Keratinocyte (primary cell): ENCODE measurements around the gene CHL1. TPM values are rescaled to one million over a fixed set of nuclear protein-coding genes. Genes with fewer than 3 reads are reported as not detected.

Source experiments
- DNase-seq: peaks from one replicate; pipeline ENCODE4 v3.0.0-alpha.2; 2011; ENCODE audit warnings: low read depth, missing footprints, low spot score
- FAIRE-seq: peaks from 2 replicates; lab custom pipeline; 2011; peaks lifted over from hg19 to GRCh38; lab: Jason Lieb, UNC
- H2AFZ ChIP-seq: 2 replicates; pipeline ENCODE4 v1.6.0; 2012; ENCODE audit warnings: low read length, control low read depth, inconsistent platforms; ENCODE audit not compliant: control insufficient read depth
- H3K27ac ChIP-seq: 2 replicates; pipeline ENCODE4 v1.5.1; 2011; ENCODE audit warnings: low read length; ENCODE audit not compliant: control insufficient read depth, insufficient read depth
- H3K27me3 ChIP-seq: 3 replicates; pipeline ENCODE4 v1.6.0; 2011; ENCODE audit warnings: low read length; ENCODE audit not compliant: control insufficient read depth, insufficient read depth; ENCODE audit errors: extremely low read depth
- H3K36me3 ChIP-seq, 2 experiments: 2 replicates in 1 of 2; 3 replicates in 1 of 2; pipeline ENCODE4 v1.5.1; 2011; ENCODE audit warnings: low read length in 2 of 2, mild to moderate bottlenecking in 1 of 2; ENCODE audit not compliant: control insufficient read depth in 2 of 2, insufficient read depth in 2 of 2; ENCODE audit errors: extremely low read depth in 1 of 2
- H3K4me1 ChIP-seq: 3 replicates; pipeline ENCODE4 v1.5.1; 2011; ENCODE audit warnings: low read length; ENCODE audit not compliant: control insufficient read depth, insufficient read depth; ENCODE audit errors: extremely low read depth
- H3K4me2 ChIP-seq: 3 replicates; pipeline ENCODE4 v1.6.0; 2011; ENCODE audit warnings: low read depth, low read length; ENCODE audit not compliant: control insufficient read depth, insufficient read depth; ENCODE audit errors: extremely low read depth
- H3K4me3 ChIP-seq, 3 experiments: fragments of 200-600 bp in 1 of 3; sonication (generic) in 1 of 3; 2 replicates in 2 of 3; 3 replicates in 1 of 3; pipeline ENCODE4 v1.5.1; 2011 to 2016; ENCODE audit warnings: low read length in 3 of 3, mild to moderate bottlenecking in 3 of 3, control low read depth in 2 of 3, inconsistent platforms in 1 of 3, low read depth in 1 of 3, mixed read lengths in 1 of 3, mixed run types in 1 of 3, moderate library complexity in 1 of 3; ENCODE audit not compliant: control insufficient read depth in 2 of 3, insufficient read depth in 2 of 3; ENCODE audit errors: extremely low read depth in 1 of 3
- H3K79me2 ChIP-seq: 2 replicates; pipeline ENCODE4 v1.6.0; 2012; ENCODE audit warnings: low read length; ENCODE audit not compliant: control insufficient read depth, insufficient read depth
- H3K9ac ChIP-seq: 3 replicates; pipeline ENCODE4 v1.6.0; 2011; ENCODE audit warnings: low read length; ENCODE audit not compliant: control insufficient read depth, insufficient read depth; ENCODE audit errors: extremely low read depth
- H3K9me1 ChIP-seq: 3 replicates; pipeline ENCODE4 v1.6.0; 2011; ENCODE audit warnings: low read length; ENCODE audit not compliant: control insufficient read depth, insufficient read depth; ENCODE audit errors: extremely low read depth
- H3K9me3 ChIP-seq: 2 replicates; pipeline ENCODE4 v1.5.1; 2012; ENCODE audit warnings: low read depth, low read length; ENCODE audit not compliant: control insufficient read depth
- H4K20me1 ChIP-seq: 3 replicates; pipeline ENCODE4 v1.6.0; 2011; ENCODE audit warnings: low read length; ENCODE audit not compliant: control insufficient read depth, insufficient read depth; ENCODE audit errors: extremely low read depth
- EZH2 ChIP-seq: IDR thresholded peaks from one replicate; pipeline ENCODE4 v1.6.1; 2012; ENCODE audit warnings: inconsistent platforms, mild to moderate bottlenecking, low read length, moderate library complexity
- dilution Hi-C: fragments of 300-500 bp; cut with MboI; formaldehyde crosslinking; loops from one replicate; pipeline ENCODE4 v1.7.0; 2020; ENCODE audit warnings: low sequenced_read_pairs; ENCODE audit not compliant: extremely low pct_ligation_motif_present
- polyA plus RNA-seq, 5 experiments: library from polyadenylated mRNA; depleted of rRNA in 3 of 5; stranded (reverse) in 3 of 5; stranded (forward) in 1 of 5; unstranded in 1 of 5; fragments of >200 nt; gene quantifications; 1 replicate in 1 of 5; 2 replicates in 3 of 5; 3 replicates in 1 of 5; pipeline versions ENCODE4 v1.2.1 to v1.2.3, GENCODE V29; 2011 to 2012; ENCODE audit warnings: missing spikeins in 2 of 5, low read depth in 1 of 5, low replicate concordance in 1 of 5
- TF ChIP-seq, protein P1 (sequence below), 3 experiments: IDR thresholded peaks in 1 of 3; conservative IDR thresholded peaks in 1 of 3; optimal IDR thresholded peaks in 1 of 3; 2 replicates in 2 of 3; 3 replicates in 1 of 3; pipeline versions ENCODE3 to v1.5.1; 2011; ENCODE audit warnings: low read length in 3 of 3, mild to moderate bottlenecking in 3 of 3, moderate library complexity in 2 of 3, control low read depth in 1 of 3, inconsistent platforms in 1 of 3; ENCODE audit not compliant: insufficient read depth in 2 of 3; ENCODE audit errors: extremely low read depth in 1 of 3

CHL1 gene
- polyA plus RNA-seq, 1 donor (not counting 4 experiments of a cell fraction or from before 2014, with no cell fraction given): 0.04 TPM

DNA sequence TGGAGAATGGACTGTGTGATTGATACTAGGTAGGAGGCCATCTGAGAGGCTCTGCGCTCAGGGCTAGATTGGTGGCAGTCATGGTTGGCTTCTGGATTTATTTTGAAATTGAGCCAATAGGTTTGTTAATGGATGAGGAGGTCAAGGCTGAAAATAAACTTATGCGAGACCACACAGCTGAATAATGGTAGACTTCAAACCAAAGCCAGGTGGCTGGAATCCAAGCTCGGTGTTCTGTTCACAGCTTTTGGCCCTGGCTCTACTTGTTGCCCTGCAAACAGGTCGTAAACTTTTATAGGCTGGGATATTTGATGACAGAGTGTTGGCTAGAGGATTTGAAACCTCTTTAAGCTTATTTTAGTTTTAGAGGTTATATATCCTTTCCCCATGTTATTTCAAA, 160.4 kb downstream of the CHL1 start:
- no peak overlapping the region for H3K4me3 ChIP-seq
- dilution Hi-C loops: no loop called here
- DNase-seq: no peak
- TF ChIP-seq, protein P1, sequence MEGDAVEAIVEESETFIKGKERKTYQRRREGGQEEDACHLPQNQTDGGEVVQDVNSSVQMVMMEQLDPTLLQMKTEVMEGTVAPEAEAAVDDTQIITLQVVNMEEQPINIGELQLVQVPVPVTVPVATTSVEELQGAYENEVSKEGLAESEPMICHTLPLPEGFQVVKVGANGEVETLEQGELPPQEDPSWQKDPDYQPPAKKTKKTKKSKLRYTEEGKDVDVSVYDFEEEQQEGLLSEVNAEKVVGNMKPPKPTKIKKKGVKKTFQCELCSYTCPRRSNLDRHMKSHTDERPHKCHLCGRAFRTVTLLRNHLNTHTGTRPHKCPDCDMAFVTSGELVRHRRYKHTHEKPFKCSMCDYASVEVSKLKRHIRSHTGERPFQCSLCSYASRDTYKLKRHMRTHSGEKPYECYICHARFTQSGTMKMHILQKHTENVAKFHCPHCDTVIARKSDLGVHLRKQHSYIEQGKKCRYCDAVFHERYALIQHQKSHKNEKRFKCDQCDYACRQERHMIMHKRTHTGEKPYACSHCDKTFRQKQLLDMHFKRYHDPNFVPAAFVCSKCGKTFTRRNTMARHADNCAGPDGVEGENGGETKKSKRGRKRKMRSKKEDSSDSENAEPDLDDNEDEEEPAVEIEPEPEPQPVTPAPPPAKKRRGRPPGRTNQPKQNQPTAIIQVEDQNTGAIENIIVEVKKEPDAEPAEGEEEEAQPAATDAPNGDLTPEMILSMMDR (optimal IDR thresholded peaks at IDR 0.05 in 1 of 3, IDR thresholded peaks at IDR 0.05 in 1 of 3, conservative IDR thresholded peaks at IDR 0.05 in 1 of 3; ENCODE audit: extremely low read depth in 1 of 3, insufficient read depth in 2 of 3, low read length in 3 of 3): no peak
- TF ChIP-seq EZH2: no peak
- H3K36me3 ChIP-seq: no peaks in the 10 kb centered on the region
- H3K27ac ChIP-seq: no peak overlapping the region
- FAIRE-seq: no peak
- no peak overlapping the region for H2AFZ ChIP-seq
- no peaks in the 10 kb centered on the region for H3K27me3 ChIP-seq
- H4K20me1 ChIP-seq: no peaks in the 10 kb centered on the region
- H3K9me1 ChIP-seq: no peaks in the 10 kb centered on the region
- no peaks in the 10 kb centered on the region for H3K79me2 ChIP-seq
- H3K4me2 ChIP-seq: no peak overlapping the region
- peaks cover 6% of the 10 kb centered on the region for H3K4me1 ChIP-seq
- H3K9me3 ChIP-seq: no peaks in the 10 kb centered on the region
- no peak overlapping the region for H3K9ac ChIP-seq

DNA sequence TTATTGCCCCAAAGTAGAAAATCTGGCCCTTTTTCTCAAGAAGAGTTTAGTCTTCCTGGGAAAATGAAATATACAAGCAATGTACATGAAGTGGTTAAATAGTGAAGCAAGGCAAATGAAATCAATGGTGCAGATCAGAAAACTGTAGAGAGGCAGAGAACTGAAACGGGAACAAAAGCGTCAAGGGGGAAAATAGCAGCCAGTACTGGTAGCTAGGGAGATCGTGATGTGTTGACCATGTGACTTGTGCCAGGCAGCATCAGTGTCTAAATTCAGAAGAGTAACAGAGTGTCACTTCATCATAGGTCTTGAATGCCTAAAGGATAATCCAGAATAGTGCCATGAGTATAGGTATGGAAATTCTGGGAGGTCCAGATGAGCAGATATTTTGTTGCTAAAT, 163.1 kb downstream of the CHL1 start:
- H3K4me3 ChIP-seq: no peak overlapping the region
- H3K27me3 ChIP-seq: no peaks in the 10 kb centered on the region
- no peak overlapping the region for H2AFZ ChIP-seq
- dilution Hi-C loops: no loop called here
- H3K9ac ChIP-seq: no peak overlapping the region
- DNase-seq (no peak), FAIRE-seq (no peak)
- H3K9me1 ChIP-seq: no peaks in the 10 kb centered on the region
- TF ChIP-seq, protein P1 (optimal IDR thresholded peaks at IDR 0.05 in 1 of 3, IDR thresholded peaks at IDR 0.05 in 1 of 3, conservative IDR thresholded peaks at IDR 0.05 in 1 of 3; ENCODE audit: extremely low read depth in 1 of 3, insufficient read depth in 2 of 3, low read length in 3 of 3): no peak
- TF ChIP-seq EZH2: no peak
- H3K4me1 ChIP-seq: no peaks in the 10 kb centered on the region
- no peaks in the 10 kb centered on the region for H3K36me3 ChIP-seq
- no peak overlapping the region for H3K27ac ChIP-seq
- H3K9me3 ChIP-seq: no peaks in the 10 kb centered on the region
- H3K4me2 ChIP-seq: no peak overlapping the region
- no peaks in the 10 kb centered on the region for H4K20me1 ChIP-seq
- H3K79me2 ChIP-seq: no peaks in the 10 kb centered on the region
